GM19035 (cell line): ENCODE results near the gene LPP.

ENCODE experiments used
- ATAC-seq: cut with Tn5 transposase; IDR thresholded peaks from one replicate; pipeline ENCODE4 v1.9.1; 2021; ENCODE audit not compliant: unreplicated experiment

Gene LPP

GRCh38 chr3:188270423-188270972 is 116.5 kb downstream of the LPP start:
- ATAC-seq = no peak

- no peak for ATAC-seq
Measured at GRCh38 chr3:188271226-188271914, 117.4 kb downstream of the LPP start.

- ATAC-seq = no peak
Measured at GRCh38 chr3:188272481-188273372, 118.8 kb downstream of the LPP start.

DNA sequence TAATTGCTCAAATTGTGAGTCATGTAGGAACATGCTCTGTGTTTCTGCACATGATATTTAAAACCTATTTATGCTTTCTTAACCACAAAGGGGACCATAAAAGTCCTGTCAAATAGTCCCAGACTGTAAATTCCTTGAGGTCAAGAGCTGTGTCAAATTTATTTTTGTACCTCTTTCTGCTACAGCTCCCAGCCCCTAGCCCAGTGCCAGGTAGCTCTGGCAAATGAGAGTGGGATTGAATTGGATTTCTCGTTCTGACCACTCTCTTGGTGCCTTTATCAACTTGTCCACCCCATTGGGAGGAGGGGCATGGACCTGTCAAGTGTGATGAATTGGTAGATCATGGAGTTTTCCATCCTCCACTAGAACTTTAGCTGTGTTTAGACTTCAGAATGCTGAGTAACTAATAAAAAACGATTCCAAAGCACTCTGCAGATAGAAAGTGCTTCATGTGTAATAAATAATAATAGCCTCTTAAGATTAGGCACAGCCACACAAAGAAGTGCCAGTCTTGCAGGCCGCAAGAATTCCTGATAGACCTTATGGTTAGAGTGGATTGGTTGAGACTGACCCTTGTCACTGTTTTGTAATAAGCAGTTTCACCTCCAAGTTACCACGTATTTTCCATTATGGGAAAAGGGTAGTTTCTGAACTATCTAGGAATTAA is 120.4 kb downstream of the LPP start:
- ATAC-seq = no peak

DNA sequence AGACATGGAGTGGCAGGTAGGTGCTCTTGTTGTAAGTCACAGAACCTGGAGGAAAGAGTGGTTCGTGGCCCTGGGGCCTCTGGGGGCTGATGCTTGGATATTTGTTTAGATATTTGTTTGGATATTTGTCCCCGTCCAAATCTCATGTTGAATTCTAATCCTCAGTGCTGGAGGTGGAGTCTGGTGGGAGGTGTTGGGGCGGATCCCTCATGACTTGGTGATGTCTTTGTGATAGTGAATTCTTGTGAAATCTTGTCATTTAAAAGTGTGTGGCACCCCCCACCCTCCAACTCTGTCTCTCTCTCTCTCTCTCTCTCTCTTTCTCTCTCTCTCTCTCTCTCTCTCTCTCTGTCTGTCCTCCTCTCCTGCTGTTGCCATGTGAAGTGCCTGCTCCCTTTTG is 122.4 kb downstream of the LPP start:
- ATAC-seq = no peak

DNA sequence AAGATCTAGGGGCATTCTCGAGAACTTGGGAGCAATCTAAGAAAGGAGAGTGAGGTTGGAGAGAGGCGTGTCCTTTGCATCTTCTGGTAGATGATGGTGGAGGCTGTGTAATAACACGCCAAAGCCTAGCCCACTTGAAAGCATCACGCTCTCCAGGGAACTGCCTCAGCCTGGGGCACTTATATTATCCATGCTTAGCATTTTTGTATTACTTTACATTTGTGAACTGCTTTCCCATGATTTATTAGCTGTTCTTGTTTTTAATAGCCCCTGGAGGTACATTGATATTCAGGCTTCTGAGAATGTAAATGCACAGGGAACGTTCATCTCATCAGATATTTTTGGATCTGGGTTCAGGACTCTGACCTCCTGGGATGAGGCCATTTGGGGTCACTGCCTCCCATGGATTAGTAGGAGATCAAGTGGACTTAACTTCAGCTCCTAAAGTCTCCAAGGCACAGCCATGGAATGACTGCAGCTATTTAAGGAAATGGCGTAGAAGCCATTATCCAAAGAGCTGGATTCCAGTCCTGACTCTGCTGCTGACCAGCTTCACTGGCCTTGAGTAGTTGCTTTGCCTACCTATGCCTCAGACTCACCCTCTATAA is 124.9 kb downstream of the LPP start:
- ATAC-seq = no peak

GRCh38 chr3:188279502-188280335 is 125.8 kb downstream of the LPP start:
- no peak for ATAC-seq

GRCh38 chr3:188280627-188281026 is 126.7 kb downstream of the LPP start:
- no peak for ATAC-seq

GRCh38 chr3:188282871-188283270 is 128.9 kb downstream of the LPP start:
- ATAC-seq = no peak

DNA sequence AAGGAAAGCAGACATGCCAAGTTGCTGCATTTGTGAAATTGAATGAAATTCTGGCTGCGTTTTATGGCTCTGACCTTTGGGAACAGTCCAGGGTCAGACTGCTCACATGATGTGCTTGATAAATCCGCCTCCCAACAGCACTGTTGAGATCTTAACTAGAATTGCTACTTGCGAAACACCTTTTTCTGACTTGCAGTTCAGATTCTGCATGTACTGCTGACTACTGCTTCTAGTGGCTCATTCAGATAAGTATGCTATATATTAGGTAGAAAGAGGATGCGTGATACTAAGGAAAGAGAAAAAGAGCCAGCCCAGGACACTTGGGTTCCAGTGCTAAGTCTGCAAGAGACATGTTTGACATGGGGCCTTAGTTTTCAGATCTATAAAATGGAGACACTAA is 129.4 kb downstream of the LPP start:
- no peak for ATAC-seq

GRCh38 chr3:188284455-188285212 is 130.7 kb downstream of the LPP start:
- no peak for ATAC-seq

- no peak for ATAC-seq
Measured at GRCh38 chr3:188286087-188286513, 132.1 kb downstream of the LPP start.

- ATAC-seq = no peak
Measured at GRCh38 chr3:188287339-188287738, 133.4 kb downstream of the LPP start.

DNA sequence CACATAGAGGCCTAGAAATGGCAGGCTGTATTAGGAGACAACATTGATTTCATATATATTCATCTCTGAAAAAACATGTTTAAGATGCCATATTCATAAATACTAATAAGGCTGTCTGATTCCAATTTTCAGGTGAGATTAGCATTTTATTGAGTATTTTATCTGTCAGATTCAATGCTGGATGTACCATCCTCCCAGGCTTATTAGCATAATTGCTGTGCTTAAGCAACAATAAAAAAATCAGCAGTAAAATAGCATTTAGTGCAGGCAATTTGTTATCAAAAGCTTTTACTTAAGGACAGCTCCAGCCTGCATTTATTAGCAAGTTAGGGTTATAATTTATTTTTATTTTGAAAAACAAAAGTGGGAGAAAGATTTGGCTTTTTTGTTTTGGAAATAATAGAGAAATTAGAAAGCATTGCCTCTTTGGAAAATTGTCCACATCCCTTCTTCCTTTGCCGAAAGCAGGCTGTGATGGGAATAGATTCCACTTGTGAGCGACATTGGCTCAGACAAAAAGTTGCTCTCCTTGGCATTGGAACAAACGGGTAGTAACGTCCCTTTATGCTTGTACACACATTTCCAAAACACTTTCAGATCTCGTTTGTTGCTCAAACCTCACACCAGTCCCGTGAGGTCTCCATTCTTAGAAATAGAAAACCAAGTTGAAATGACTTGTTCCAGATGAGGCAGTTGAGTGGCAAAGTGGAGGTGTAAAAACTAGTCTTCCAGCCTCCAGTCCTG is 134.0 kb downstream of the LPP start:
- no peak for ATAC-seq

DNA sequence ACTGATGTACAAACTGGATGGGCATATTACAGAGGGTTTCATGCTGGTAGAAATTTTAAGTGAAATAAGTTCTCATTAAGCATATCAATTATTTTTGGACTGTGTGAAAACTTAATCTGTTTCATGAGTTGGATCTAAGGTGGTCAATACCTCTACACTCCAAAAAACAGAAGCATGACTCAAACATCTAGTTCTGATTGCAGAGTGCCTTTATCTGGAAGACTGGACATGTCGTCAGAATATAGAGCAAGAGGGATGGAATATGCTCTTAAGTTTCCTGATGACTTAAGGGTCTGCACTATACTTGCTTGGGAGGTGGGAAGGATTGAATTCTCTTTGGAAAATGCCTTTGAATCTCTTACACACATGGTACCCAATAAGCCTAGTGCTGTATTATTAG is 138.3 kb downstream of the LPP start:
- ATAC-seq = no peak

DNA sequence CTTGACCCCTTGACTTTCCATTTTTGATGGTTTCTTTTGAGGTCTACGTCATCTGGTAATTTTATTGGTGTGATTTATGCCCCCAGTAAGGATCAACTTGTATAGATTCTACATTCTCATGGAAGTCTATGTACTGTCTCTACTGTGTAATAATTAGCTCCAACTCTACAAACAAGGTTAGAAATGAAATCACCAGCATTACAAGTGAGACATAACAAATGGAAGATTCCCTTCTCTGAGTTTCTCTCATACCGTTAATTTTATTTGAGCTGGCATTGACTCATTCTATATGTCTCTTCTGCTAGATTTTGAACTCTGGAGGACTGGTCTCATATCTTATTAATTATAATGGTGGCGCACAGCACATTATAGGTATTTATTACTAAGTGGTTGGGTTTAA is 138.9 kb downstream of the LPP start:
- no peak for ATAC-seq

DNA sequence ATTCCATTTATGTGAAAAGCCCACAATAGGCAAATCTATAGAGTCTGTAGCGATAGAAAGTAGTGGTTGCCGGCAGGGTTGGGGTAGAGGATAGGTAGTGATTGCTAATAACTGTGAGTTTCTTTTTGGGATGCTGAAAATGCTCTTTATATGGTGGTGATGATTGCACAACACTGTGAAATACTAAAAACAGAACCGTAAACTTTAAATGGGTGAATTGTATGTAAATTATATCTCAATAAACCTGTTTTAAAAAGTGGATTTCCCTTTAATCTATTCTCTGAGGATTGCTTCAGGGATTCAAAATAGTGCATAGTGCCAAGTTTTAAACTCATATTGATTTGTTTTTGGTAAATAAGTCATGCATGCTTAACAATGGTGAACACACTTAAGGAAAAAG is 140.2 kb downstream of the LPP start:
- ATAC-seq = no peak

DNA sequence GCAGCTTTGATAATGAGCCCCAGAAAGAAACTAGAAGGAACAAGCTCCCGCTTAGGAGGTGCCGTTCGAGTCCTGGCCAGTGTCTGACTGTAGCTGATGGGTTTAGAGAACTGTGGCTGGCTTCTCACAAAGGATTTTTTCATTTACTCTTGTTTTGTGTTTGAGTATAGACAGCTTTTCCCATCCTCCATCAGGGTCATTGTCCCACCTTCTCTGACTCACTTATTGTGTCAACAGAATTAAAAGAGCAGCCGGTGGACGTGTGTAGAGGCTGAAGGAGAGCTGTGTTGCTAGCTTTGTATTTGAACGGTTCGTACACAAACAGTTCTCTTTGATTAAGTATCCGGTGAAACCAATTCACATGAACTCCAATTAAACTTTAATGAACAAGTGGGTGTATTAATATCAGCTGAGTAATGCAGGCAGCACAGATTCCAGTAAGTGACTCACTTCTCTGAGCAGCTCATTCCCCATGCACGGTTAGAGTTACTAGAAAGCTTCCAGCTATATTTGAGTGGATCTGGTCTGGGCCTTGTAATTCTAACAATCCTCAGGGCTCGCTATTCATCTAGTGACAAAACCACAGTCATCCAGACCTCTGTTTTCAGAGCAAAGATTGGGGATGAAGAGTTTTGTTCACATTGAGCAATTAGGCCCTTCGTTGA is 141.0 kb downstream of the LPP start:
- no peak for ATAC-seq
